ENCODE data around the gene IL25.

Gene IL25

DNA sequence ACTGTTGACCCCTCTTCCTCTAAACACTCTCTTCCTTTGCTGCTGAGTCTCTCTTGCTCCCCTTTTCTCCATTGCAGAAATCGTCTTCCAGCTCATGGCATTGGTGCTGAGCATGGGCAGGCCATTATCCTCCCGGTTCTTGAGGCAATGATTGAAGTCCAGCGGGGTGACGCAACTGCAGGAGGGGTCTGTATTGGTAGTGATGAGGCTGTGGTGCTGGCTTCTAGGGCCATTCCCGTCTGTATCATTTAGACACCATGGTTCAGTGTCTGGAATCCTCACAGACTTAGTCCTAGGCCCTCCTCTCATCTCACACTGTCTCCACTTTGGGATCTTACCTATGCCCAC lies 19.2 kb upstream of the IL25 start:
- DNase-seq (ENCODE audit: low read depth): no peak

DNA sequence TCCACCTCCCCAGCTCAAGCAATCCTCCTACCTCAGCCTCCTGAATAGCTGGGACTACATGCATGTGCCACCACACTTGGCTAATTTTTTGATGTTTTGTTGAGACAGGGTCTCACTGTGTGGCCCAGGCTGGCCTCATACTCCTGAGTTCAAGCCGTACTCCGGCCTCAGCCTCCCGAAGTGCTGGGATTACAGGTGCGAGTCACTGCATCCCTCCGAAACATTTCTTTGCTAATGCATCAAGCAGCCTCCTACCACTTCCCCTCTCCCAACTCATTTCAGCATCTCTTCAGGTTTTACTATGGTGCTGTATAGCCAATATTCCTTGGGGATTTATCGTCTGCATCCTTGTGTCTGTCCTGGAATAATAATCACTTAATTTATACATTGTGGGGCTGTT lies 17.6 kb upstream of the IL25 start:
- no peak for DNase-seq (ENCODE audit: low read depth)

DNA sequence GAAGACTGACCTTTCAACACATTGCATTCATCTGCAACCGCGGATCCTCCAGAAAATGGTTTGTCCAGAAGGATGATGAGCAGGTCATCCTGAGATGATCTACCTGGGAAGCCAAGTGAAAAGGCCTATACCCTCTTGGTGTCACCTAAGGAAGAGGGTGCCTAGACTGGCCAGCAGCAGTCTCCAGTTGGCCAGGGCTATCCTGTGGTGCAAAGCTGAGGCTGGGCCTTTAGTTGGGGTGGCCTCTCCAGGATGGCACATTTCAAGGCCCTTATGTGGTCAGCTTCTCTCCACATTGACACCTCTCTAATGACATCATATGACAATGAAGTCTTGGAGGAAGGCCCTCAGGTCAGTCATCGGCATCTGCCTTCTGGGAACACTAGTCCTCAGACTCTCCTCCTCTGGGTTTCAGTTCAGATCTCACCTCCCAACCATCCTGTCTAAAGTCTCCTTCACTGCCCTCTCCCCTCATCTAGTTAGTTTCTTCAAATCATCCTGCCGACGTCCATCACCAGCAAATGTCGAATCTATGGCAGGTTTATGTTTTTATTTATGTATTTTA lies 16.7 kb upstream of the IL25 start:
- DNase-seq (ENCODE audit: low read depth): no peak

DNA sequence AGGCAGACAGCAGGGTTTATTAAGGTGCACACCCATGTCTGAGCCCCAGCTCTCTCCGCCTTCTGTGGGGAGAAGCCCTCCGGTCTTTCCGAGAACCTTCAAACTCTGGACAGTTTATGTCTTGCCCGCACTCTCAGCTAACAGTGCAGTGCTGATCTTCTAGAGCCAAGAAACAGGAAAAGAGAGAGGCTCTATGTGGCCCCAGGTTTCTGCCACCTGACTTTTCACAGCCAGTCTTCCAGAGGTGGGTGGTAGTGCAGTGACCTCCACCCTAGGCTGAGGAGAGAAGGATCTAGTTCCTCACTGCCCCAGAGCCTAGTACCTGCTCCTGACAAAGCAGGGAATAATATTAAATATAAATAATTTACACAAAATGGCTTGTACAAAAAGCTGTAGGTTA lies 15.9 kb upstream of the IL25 start:
- no peak for DNase-seq (ENCODE audit: low read depth)

DNA sequence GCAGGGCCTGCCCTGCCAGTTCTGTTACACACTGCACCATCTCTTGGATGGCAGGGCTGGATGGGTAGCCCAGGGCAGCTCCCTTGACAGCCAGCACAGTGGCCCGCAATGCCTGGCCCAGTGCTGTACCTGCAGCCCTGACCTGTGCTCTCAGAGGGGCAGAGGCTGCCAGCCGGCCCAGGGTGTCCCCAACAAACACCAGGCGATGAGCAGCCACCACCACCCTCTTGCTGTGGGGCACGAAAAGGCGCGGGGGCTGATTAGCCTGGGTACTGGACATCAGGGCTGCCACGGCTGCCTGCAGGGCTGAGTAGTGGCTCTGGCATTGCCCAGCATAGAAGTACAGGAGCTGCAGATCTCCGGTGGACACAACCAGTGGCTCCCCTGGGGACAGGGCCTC lies 15.3 kb upstream of the IL25 start:
- DNase-seq (ENCODE audit: low read depth): no peak

DNA sequence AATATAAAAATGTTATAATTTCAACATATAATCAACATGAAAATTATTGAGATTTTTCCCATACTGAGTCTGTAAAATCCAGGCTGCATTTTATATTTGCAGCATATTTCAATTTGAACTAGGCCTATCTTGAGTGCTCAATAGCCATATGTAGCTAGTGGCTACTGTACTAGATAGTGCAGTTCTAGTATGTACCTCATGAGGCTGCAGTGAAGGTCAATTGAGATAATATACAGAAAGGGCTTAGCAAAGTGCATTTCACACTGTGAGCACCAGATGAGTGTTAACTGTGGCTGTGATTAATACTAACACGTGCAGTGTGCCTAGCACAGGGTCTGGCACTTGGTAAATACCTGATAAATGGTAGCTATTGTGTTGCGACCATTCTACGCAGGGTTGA lies 14.6 kb upstream of the IL25 start:
- no peak for DNase-seq (ENCODE audit: low read depth)

DNA sequence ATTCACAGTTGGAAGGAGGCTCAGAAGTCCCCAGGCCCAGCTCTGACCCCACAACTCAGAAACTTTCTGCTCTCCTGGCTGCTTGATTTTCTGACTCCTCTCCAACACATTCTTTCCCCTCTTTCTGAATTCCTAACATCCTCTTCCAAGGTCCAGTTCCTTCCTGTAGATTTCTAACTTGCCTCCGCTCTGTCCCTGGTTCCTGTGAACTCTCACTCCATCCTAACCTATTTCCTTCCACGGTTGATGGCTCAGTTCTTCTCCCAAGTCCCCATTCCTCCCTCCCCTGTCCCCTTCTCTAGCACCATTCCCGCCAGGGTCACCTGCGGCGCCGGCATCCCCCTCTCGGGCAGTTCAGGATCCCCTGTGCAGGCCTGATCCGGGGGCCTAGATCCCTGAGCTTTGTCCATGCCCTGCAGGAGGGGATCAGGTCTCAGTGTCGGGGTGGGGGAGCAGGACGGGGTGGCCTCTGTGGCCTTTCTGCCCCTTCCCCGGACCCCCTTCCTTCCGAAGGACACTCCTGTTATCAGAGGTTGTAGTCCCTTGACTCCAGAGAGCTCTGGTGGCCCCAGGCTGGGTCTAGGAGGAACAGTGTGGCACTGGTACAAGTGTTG lies 13.9 kb upstream of the IL25 start:
- DNase-seq (ENCODE audit: low read depth): no peak

DNA sequence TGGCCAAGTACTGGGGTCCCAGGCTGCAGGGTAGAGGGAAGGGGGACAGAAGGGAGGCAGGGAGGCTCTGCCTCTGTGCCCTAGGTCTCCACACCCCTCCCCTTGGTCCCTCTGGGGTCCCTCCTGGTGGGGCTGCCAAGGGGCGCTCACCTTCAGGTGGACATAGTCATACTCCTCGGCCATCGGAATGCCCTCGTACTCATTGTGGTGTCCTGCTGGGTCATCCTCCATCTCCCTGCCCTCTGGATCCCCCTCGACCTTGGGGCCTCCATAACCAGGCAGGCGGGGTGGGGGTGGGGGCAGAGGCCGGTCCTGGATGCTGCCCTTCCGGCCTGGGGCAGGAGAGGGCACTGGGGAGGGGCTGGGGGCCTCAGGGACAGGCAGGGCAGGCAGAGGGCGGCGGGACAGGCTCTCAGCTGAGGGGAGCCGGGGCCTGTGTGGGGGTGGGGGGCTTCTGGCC lies 13.4 kb upstream of the IL25 start:
- no peak for DNase-seq (ENCODE audit: low read depth)

DNA sequence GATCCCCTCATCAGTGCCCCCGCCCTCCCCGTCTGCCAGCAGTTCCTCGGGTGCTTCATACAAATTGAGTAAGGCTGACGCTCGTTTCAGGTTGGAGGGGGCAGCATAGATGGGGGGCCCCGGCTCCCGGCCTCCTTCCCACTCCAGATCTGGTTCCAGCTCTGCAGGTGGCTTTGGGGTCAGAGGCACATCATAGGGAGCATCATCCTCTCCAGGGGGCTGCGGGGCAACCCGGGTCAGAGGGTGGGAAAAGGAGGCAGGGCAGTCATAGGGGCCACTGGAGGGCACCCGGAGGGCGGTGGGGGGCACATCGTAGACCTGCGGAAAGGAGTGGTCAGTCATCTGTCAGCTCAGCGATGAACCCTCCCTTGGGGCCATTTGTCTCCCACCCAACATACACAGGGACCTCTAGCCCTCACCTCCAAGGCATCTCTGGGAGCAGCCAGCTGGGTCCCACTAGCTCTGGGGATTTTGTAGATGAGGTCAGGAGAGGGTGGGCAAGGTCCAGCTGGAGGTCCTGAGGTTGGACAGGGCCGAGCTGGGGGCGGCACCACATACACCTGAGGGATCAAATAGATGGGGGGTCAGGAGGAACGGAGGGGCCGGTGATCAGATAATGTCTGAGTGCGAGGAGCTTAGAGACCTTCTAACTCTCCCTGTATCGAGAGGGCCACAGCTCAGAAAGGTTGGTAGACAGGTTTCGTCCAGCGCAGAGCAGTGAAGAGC lies 12.7 kb upstream of the IL25 start:
- no peak for DNase-seq (ENCODE audit: low read depth)

DNA sequence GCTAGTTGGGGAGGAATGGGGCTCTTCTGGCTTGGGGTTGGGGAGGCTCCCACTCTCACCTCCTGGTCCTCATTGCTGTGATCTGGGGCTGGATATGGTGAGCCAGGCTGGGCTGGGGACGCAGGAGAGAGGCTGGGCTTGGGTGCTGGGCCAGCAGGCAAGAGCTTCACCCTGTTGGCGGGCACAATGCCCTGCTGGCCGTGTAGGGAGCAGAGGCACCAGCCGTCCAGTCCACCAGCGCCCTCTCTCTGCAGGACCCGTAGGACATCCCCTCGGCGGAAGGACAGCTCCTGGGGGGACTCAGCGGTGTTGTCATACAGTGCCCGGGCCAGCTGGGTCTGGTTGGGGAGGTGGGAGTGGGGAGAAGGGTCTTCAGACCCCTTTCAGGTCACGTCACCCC lies 12.1 kb upstream of the IL25 start:
- no peak for DNase-seq (ENCODE audit: low read depth)

DNA sequence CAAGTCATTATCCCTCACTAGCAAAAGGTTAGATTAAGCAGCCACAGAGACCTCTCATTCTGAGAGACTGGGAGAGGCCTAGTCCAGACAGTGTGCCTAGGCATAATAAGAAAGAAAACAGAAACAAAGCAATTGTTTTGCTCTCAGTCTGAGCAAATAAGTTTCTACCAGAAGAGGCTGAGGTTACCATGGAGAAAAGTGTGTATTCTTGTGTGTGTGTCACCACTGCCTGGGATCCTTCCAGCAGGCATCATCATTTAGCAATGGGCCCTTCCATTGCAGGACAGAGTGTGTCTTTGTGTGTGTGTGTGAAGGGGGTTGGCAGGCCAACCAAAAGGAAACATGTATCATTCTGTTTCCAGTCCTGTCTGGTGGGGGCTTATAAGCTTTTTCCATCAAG lies 11.3 kb upstream of the IL25 start:
- no peak for DNase-seq (ENCODE audit: low read depth)

DNA sequence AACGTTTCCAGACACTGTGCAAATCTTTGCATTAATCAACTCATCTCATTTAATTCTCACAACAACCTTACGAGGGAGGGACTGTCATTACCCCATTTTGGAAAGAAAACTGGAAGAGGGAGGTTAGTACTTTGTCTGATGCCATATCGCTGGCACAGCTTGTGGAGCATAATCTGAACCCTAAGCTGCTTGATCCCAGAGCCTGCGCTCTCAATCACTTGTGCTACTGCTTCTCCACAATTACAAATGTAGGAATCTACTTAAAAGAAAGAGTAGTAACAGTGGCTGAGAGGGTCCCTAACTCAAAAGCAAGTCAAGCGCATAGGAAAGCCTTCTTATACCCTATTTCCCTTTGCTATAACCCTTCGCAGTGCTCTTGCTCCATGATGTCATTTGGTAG lies 10.8 kb upstream of the IL25 start:
- DNase-seq (ENCODE audit: low read depth): no peak

DNA sequence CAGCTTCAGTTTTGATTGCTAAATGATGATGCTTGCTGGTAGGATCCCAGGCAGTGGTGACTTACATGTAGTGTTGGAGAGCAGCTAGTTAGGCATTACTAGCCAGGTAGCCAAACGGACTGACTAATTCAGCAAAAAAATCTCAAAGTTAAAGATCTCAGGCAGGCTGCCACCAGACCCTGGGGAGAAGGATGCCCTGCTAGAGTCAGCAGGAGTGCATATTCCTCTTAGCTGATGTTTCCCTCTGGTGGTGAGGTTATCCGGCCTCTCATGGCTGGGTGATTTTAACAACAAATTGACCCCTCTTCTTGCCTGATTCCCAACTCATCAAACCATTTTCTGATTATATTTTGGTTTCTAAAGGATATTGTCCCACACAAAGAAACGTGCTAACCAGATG lies 10.4 kb upstream of the IL25 start:
- DNase-seq (ENCODE audit: low read depth): no peak

DNA sequence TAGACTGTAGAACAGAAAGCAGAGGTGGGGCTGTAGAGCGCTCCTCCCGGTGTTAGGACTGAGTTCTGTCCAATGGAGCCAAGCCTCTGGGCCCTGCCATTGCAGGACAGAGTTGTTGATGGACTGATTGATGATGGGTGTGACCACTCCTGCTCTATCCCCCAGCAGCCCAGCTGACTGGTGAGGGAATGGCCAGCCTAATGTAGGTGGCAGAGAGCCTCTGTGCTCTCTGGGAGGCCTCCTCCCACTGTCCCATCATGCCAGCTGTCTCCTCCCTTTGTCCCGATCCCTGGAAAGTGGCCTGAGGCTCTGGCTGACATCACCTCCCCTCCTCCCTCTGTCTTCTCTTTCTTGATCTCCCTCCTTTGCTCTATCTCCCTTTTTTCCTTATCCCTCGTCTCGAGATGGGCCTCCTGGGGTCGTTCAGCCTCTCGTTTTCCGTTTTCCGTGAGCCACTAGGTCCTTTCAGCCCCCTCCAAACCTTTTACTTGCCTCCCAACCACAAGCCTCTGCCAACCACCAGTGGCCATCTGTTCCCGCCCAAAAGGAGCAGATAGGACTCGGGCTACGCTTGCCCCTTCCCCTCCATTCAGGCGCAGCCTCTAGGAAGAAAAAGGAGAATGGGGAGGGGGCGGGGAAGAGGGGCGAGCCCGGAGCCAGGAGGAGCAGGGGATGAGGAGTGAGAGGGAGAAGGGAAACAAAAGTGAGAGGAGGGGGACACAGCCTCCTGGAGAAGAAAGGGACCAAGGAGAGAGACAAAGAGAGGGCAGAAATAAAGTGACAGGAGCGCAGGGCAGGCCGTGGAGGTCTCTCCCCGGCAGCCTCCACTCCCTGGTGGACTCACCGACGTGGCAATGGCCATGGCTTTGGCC lies 8.2 kb upstream of the IL25 start:
- no peak for DNase-seq (ENCODE audit: low read depth)

DNA sequence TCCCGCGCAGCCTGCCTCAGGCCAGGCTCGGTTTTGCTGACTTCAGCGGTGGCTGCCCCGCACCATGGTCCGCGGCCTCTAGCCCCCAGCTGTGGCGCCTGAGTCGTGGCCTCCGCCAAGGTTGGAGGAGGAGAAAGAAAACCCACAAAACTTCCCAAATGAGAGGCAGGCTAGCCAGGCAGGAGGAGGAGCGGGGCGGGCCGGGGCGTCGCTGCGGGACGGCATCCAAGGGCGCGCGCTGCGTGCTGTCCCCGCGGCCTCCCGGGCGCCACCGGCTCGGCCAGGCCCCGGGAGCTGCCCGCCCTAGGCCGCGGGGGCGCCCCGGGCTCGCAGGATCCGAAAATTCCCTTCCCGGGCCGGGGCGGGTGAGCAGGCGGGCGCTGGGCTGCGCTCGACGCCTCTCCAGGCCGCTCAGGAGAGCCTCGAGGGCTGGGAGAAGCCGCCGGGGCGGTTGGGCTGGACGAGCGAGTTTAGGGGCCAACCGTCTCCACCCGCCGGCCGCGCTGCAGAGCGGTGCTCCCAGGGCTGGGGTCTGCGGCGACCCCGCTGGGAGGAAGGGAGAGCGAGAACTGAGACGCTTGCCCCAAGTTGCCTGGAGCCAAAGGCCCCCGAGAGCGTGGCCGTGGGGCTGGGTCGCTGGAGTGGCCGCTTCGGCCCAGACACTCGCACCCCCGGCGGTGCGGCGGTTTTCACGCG lies 7.4 kb upstream of the IL25 start, which contains the start of gene EFS:
TSS of gene EFS (minus strand) at position 137 of the 696 bp plus-strand sequence. CDS start 147 bp downstream, outside the sequence.
- no peak for DNase-seq (ENCODE audit: low read depth)

DNA sequence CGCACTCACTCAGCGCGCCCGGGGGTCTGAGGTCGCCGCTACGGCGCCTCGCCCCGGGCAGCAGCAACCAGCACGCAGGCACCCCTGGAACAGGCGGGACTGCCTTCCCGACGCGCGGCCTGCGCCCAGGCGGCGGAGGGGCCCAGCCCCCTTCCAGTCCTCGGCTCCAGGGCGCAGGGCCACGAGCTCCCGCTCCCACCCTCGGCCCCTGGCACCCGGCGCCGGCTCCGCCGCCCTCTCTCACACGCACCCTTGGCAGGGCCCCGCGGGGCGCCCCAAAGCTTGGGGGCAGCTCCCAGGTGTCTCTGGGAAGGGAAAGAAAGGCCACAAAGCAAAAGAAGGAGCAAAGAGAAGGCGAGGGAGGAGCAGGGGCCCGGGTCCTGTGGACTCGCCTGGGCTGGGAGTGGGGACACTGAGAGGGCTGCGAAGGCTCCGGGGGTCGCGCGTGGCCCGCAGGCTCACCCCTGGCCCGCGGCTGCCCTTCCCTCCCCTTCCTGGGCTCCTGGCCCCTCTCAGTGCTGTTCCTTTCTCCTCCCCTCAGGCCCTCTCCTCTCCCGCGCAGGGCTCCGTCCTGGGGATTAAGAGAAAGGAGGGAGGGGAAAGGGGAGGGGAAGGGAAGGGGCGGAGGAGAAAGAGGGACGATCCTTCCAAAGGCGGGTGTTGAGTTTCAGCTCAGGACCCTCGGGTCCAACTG lies 6.7 kb upstream of the IL25 start:
- DNase-seq (ENCODE audit: low read depth): no peak

DNA sequence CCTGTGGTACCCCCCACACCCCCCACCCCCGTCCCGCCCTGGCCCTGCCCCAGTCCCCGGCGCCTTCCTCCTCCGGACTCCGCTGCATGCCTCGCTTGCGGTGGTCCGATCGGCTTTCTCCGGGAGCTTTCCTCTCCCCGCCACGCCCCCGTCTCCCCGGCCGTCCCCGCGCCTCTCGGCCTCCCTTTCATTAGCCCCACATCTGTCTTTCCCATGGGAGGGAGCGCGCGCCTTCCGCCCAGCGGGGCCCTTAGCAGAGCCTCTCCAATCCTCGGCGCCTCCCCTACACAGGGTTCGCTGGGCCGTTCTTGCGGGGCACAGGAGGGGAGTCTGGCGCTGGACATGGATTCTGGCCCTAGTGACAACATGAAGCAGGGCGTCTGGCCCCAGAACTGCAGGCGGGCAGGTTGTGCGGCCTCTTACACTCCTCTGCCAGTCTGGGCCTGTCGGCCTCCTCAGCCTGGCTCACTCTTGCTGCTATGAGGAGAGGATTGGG lies 6.1 kb upstream of the IL25 start:
- no peak for DNase-seq (ENCODE audit: low read depth)

DNA sequence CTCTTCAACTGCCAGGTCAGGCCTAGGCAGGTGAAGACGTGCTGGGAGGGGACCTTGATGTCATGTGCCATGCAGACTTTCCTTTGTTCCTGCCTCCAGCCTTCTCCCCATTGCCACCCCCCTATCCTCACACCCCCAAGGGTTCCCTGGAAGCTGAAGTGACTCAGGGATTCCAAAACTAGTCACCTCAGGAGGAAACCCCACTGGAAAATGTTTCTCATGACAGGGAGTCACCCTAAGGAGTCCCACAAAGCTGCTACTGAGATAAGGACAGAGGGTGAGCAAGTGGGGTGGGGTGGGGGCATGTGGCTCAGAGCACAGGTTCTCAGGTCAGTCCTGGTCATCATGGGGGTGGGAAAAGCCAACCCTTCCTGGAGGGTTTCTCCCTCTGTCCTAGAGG lies 2.4 kb upstream of the IL25 start:
- no peak for DNase-seq (ENCODE audit: low read depth)

DNA sequence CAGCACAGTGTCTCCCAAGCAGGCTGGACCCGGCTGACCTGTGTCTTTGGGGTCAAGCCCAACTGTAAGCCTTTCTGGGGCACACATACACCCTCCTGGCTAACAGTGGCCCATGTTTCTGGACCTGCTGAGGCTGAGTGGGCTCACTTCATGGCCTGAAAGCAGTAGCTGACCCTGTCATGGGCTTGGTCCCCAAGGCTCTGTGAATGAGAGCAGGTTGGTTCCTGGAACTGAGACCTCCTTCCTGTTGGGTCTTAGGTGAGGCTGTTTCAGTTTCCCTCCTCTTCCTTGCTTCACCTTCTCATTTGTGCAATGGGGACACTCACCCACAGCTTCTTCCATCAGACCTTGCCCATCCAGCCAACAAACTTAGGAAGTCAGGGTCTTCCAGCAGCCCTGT lies 744 bp upstream of the IL25 start:
- no peak for DNase-seq (ENCODE audit: low read depth)

DNA sequence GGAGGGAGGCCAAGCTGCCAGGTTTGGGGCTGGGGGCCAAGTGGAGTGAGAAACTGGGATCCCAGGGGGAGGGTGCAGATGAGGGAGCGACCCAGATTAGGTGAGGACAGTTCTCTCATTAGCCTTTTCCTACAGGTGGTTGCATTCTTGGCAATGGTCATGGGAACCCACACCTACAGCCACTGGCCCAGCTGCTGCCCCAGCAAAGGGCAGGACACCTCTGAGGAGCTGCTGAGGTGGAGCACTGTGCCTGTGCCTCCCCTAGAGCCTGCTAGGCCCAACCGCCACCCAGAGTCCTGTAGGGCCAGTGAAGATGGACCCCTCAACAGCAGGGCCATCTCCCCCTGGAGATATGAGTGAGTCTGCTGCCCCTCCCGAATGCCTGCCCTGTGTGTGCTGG lies 432 bp downstream of the IL25 start:
- DNase-seq (ENCODE audit: low read depth): no peak

DNA sequence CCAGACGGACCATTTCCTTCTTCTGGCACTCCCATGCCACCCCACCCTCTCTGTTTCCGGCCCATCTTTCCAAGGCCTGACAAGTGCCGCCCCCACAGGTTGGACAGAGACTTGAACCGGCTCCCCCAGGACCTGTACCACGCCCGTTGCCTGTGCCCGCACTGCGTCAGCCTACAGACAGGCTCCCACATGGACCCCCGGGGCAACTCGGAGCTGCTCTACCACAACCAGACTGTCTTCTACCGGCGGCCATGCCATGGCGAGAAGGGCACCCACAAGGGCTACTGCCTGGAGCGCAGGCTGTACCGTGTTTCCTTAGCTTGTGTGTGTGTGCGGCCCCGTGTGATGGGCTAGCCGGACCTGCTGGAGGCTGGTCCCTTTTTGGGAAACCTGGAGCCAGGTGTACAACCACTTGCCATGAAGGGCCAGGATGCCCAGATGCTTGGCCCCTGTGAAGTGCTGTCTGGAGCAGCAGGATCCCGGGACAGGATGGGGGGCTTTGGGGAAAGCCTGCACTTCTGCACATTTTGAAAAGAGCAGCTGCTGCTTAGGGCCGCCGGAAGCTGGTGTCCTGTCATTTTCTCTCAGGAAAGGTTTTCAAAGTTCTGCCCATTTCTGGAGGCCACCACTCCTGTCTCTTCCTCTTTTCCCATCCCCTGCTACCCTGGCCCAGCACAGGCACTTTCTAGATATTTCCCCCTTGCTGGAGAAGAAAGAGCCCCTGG lies 3.1 kb downstream of the IL25 start:
- no peak for DNase-seq (ENCODE audit: low read depth)
